Activated T-cell treated with anti-CD3 and anti-CD28 coated beads, Interleukin-2, amount 50 U/mL, for 1 hour (primary cell): ENCODE measurements around the gene EPS8L2.

Experiments
- DNase-seq: peaks from one replicate; pipeline ENCODE4 v3.0.0-alpha.2; 2020

The EPS8L2 gene

GRCh38 chr11:704781-705645, 1.0 kb upstream of the EPS8L2 start:
- no peak for DNase-seq

GRCh38 chr11:706439-706956, 467 bp downstream of the EPS8L2 start:
- DNase-seq: no peak

GRCh38 chr11:706957-707816, 1.2 kb downstream of the EPS8L2 start:
- no peak for DNase-seq

- DNase-seq: no peak
Observed at GRCh38 chr11:707817-708420, 1.9 kb downstream of the EPS8L2 start.

- DNase-seq: no peak
Observed at GRCh38 chr11:708511-708910, 2.5 kb downstream of the EPS8L2 start.

- no peak for DNase-seq
Observed at GRCh38 chr11:709109-709997, 3.3 kb downstream of the EPS8L2 start.

- DNase-seq: no peak
Observed at GRCh38 chr11:714436-714835, 8.4 kb downstream of the EPS8L2 start.

- DNase-seq: no peak
Observed at GRCh38 chr11:719214-720016, 13.4 kb downstream of the EPS8L2 start.

GRCh38 chr11:720017-720641, 14.1 kb downstream of the EPS8L2 start:
- DNase-seq: no peak

- DNase-seq: peak; percentile 63
Observed at GRCh38 chr11:720642-721246, 14.7 kb downstream of the EPS8L2 start.

- no peak for DNase-seq
Observed at GRCh38 chr11:721247-721740, 15.3 kb downstream of the EPS8L2 start.

- peak; percentile 65 for DNase-seq
Observed at GRCh38 chr11:721741-722345, 15.8 kb downstream of the EPS8L2 start.

- no peak for DNase-seq
Observed at GRCh38 chr11:722346-722811, 16.3 kb downstream of the EPS8L2 start.

- peak; percentile 54 for DNase-seq
Observed at GRCh38 chr11:723120-723883, 17.3 kb downstream of the EPS8L2 start.

GRCh38 chr11:724049-724777, 18.2 kb downstream of the EPS8L2 start:
- DNase-seq: peak; percentile 29

GRCh38 chr11:724778-725386, 18.9 kb downstream of the EPS8L2 start:
- DNase-seq: no peak

- peak; percentile 37 for DNase-seq
Observed at GRCh38 chr11:725624-726202, 19.7 kb downstream of the EPS8L2 start.
